Putamen (tissue), 1 donor: Measurements from ENCODE around the gene PDGFC.

Experiments
- DNase-seq: peaks from one replicate; pipeline ENCODE4 v3.0.0-alpha.2; 2016; ENCODE audit warnings: low spot score

PDGFC gene

DNA sequence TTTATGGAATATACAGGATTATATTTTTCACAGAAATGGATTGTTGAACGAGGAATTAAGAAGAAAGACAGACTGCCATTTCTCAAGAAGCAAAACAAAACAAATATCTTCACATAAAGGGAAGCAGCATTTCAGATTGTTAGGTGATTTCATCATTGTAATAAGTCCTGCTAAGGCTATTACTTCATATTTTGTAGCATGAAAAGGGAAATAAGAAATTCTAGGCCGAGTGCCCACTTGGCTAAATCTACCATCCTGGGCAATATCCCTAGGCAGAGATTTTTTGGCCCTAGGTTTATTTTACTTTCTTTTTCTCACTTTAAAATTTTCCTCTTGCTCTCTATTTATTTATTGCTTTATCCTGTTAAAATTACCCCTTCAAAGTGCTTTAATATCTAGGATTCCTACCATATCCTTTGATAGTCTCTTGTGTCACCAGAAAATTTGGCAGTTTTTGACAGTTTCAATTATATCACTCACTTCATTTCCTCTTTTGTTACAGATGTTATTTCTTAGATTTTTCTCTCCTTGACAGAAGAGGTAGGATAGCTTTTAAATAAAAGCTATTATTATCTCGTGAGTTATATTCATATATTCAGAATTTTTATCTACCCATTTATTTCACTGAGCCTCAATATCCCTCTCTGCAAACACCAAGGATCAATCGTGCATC, 142.3 kb downstream of the PDGFC start:
- DNase-seq = no peak

DNA sequence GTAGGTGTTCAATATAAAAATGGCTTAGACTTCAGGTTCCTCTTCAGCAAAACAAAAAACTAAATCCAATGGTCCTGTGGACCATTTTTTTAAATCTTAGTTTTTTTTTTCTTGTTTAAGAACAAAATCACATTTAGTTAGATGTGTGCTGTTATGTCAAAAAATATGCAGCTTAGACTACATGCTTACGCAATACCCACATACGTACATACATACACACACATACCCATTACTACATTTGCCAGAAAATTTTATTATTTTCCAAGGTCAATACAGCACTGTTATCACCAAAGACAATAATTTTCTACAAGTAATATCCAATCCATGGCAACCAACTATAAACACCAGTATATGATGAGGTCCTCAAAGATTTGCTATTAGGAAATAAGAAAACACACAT, 144.1 kb downstream of the PDGFC start:
- DNase-seq = no peak

DNA sequence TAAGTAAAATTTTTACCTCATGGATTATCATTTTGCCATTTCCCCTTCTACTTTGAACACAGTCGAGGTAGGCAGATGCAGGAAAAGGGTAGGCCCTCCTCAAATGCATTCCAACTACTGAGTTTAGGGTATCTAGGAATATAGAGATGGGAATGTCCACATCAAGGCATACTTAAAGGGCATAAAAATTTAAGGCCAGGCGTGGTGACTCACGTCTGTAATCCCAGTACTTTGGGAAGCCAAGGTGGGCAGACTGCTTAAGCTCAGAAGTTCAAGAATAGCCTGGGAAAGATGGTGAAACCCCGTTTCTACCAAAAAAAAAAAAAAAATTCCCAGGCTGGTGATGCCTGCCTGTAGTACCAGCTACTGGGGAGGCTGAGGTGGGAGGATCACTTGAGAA, 146.5 kb downstream of the PDGFC start:
- DNase-seq = no peak

GRCh38 chr4:156824451-156825060, 147.0 kb downstream of the PDGFC start:
- no peak for DNase-seq

DNA sequence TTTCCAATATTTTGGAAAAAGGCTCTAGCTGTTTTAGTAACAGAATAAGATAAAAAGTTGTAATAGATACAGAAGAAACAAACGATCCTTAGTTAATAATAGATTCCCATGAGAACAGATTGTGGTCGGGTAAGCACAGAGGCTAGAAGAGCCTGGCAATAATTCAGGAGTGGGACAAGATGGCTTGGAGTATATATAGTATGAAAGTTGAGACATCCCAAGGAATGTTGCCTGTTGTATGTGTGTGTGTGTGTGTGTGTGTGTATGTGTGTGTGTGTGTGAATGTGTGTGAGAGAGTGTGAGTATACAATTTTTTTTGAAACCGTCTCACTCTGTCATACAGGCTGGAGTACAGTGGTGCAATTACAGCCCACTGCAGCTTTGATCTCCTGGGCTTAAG, 150.7 kb downstream of the PDGFC start:
- no peak for DNase-seq

GRCh38 chr4:156816360-156816755, 155.2 kb downstream of the PDGFC start:
- DNase-seq = no peak

DNA sequence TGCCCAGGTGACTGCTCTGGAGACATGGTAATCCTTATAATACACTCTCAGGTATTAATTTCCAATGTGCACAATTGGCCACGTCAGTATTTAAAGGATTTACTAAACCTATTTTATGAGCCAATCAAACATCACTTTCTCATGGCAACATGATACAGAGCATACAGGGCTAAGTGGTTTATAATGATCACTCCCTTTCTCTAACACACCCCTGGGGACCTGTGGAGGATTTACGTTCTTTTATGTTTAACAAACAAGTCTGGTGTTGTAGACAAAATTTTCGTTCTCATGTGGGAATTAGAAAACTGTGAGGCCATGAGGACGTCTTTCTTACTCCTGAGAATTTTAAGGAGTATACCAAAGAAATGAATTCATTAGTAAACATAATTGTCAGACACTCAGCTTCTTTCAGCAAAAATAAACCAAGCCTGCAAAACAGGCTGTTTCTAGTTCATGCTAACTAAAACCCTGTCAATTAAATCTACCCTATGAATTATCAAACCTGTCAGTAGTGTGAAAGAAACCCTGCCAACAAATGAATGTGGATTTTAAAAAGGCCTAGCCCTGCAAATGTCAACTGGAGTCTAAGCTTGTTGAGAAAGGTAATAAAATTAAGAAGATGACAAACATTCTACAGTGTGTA, 155.8 kb downstream of the PDGFC start:
- no peak for DNase-seq

DNA sequence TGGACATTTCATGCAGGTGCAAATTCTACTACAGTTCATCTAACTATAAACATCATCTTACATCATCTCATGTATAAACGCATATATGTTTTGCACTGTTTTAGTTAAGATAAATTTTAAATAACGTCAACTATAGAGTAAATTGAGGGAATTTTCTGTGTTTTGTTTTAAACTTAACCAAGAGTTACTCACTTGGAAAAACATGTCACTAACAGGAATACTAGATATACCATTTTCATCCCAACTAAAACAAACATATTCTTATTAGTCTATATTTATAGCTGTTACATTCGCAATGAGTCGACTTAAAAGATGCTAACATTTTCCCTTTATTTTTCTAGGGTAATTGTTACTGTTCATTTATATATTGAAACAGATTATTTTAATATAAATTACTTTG, 159.6 kb downstream of the PDGFC start:
- no peak for DNase-seq

GRCh38 chr4:156811286-156811685, 160.3 kb downstream of the PDGFC start:
- no peak for DNase-seq

- DNase-seq = no peak
These were observed 165.9 kb downstream of the PDGFC start for GRCh38 chr4:156805696-156806095.

- DNase-seq = no peak
These were observed 168.5 kb downstream of the PDGFC start for GRCh38 chr4:156803056-156803455.

- no peak for DNase-seq
These were observed 171.1 kb downstream of the PDGFC start for GRCh38 chr4:156800463-156800862.

DNA sequence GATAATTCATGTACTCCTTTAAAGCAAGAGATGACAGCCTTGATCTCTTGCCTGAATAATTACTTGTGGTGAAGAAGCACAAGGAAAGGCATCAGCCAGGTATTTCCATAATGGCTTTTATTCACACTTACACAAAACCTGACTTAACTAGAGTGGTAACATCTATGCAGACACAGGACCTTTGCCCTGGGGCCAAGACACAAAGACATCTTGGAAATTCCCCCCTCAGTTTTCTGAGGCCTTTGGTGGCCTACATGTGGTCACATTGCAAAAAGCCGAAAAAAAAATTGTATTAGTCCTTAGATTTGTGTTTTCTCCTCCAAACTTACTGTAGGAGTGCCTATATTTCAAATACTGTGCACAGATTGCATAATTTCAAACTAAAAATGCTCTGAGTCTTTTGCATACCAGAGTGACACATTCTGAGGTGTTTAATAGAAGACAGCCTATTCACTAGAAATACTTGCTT, 172.4 kb downstream of the PDGFC start:
- peak; percentile 42 for DNase-seq

DNA sequence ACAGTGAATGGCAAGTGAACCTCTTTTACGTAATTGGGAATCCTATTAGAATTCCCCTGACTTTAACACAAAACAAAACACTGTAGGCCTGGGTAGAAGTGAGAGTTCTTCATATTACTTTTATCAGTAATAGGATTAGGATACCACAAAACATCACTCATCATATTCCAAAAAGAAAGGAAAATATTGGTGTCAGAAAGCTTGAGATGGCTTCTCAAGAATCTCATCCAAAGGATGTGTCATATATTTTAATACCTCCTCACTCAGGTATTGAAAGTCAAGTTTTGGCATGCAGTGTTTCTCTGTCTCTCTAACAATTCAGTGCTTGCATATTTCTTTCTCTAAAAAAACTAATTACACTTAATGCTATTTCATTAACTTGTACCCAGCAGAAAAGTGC, 173.2 kb downstream of the PDGFC start:
- no peak for DNase-seq

GRCh38 chr4:156797206-156797605, 174.4 kb downstream of the PDGFC start:
- DNase-seq = no peak

DNA sequence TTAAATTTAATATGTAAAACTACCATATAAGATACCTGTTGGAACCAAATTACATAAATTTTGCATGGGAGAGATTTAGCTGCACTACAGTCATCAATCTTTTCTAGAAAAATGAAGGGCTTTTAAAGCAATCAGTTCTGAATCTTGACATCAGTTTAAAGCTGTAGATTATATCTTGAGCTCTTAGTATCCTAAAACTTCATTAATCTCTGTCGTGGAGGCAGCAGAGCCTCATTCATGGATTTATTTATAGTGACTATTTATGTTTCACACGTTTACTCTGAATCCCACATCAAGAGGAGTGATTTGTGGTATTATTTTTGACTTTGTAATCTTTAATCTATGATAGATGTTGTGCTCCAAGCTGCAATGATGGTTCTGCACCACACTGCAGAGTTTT, 175.9 kb downstream of the PDGFC start:
- DNase-seq = no peak

GRCh38 chr4:156794863-156795262, 176.7 kb downstream of the PDGFC start:
- no peak for DNase-seq

DNA sequence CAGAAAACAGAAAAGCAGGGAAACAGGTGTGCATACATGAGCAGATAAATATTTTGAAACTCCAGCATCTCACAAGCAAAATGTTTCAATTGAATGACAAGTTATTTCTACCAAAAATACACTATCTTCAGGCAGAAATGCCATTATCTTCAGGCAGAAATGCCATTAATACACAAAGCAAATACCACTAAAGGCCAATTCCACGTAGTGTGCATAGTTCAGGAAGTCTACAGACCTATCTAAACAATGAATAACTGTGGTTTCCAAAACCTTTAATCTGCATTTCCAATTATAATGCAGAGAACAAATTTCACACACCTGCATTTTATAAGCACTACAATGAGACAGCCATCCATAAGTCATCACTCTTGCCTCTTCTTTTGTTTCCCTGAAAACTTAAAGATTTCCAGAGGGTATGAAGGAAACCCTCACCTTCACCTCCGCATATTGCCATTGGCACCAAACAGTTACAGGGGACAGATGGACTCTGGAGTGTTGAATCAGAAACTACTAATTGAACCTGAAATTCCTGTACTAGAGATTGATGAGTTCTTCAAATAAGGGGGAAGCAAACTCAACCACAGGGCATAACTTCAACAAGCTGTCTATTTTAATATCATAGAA, 179.0 kb downstream of the PDGFC start:
- no peak for DNase-seq

DNA sequence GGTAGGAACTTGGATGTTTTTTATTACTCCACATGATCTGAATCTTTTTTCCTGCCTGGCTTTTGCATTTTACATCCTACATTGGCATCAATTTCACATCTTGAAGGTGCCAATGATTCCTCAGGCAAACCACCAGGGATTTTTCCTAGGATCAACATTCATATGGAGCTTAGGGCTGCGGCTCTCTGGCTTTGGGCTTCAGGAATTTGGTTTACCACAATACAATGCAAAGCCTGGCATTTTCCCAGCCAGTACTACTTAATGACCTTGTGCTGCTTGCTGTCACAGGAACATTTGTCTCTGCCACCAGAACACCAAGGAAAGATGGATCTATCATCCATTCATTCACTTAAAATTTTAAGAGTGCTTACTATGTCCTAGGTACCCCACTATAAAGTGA, 180.7 kb downstream of the PDGFC start:
- no peak for DNase-seq

DNA sequence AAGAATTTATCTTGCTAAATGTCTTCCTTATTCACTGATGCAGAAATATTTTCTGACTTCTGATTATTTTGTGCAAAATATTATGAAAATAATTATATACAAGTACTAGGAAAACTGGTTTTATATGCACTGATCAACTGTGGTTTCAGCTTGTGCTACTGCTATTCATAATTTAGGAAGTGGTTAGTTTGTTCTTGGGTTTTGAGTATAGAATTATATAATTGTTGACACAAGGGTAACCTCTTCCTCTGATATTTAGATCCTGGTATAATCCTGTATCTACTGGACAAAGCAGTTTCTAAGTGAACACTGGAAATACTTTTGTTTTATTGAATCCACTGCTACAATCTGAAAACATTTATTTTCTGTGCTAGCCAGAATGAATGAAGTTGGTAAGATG, 182.8 kb downstream of the PDGFC start:
- no peak for DNase-seq

DNA sequence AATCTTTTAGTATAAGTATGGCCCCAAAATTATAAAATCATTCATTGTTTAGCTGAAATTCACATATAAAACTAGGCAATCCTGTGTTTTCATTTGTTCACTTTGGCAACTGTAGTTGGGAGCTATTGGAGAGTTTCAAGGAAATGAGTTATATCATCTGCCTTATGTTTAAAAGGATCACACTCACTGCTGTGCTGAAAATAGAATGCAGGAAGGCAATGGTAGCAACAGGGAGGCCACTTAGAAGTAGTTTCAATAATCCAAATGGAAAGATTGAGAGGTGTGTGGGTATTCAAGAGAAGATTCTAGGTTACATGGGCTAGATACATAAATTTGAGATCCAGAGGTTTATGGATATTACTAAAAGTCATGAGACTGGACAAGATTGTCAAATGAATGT, 184.9 kb downstream of the PDGFC start:
- DNase-seq = no peak

- no peak for DNase-seq
These were observed 186.6 kb downstream of the PDGFC start for GRCh38 chr4:156784970-156785369.

- DNase-seq = no peak
These were observed 187.6 kb downstream of the PDGFC start for GRCh38 chr4:156783966-156784365.
